Liver (tissue), 9 donors: ENCODE results near the gene ECT2. TPM values are rescaled to one million over a fixed set of nuclear protein-coding genes. Genes with fewer than 3 reads are reported as not detected.

Source experiments
- DNase-seq: peaks from one replicate; pipeline ENCODE4 v3.0.0-alpha.2; 2017; ENCODE audit warnings: low spot score
- H3K27ac ChIP-seq, 2 donors: one replicate each; pipeline ENCODE4 v1.7.0; 2013; ENCODE audit warnings: inconsistent platforms in 2 of 2, low read length in 2 of 2, control low read depth in 1 of 2, low read depth in 1 of 2, mild to moderate bottlenecking in 1 of 2
- H3K27me3 ChIP-seq, 4 donors: one replicate each; pipeline versions ENCODE4 v1.6.1 to v1.7.0; 2013; ENCODE audit warnings: low read length in 3 of 4, inconsistent platforms in 1 of 4, mild to moderate bottlenecking in 1 of 4, moderate library complexity in 1 of 4; ENCODE audit not compliant: control insufficient read depth in 4 of 4, insufficient read depth in 4 of 4
- H3K36me3 ChIP-seq, 4 donors: one replicate each; pipeline versions ENCODE4 v1.6.1 to v1.7.0; 2013; ENCODE audit warnings: low read length in 3 of 4, mild to moderate bottlenecking in 3 of 4, low read depth in 1 of 4, moderate library complexity in 1 of 4; ENCODE audit not compliant: control insufficient read depth in 4 of 4, insufficient read depth in 3 of 4
- H3K4me1 ChIP-seq, 4 donors: one replicate each; pipeline versions ENCODE4 v1.6.1 to v1.7.0; 2013; ENCODE audit warnings: low read length in 3 of 4, mild to moderate bottlenecking in 3 of 4, moderate library complexity in 1 of 4; ENCODE audit not compliant: control insufficient read depth in 4 of 4, insufficient read depth in 4 of 4
- H3K4me3 ChIP-seq, 3 donors: one replicate each; pipeline versions ENCODE4 v1.6.1 to v1.7.0; 2013; ENCODE audit warnings: low read length in 3 of 3, control low read depth in 1 of 3, low read depth in 1 of 3, mild to moderate bottlenecking in 1 of 3
- H3K9ac ChIP-seq, 2 donors: one replicate each; pipeline ENCODE4 v1.7.0; 2013; ENCODE audit warnings: low read length in 2 of 2, mild to moderate bottlenecking in 2 of 2, moderate library complexity in 2 of 2, control low read depth in 1 of 2, low read depth in 1 of 2
- H3K9me3 ChIP-seq, 4 donors: one replicate each; pipeline versions ENCODE4 v1.6.1 to v1.7.0; 2013; ENCODE audit warnings: low read length in 3 of 4; ENCODE audit not compliant: control insufficient read depth in 4 of 4
- EGR1 ChIP-seq, 2 donors: IDR thresholded peaks; 2 replicates each; pipeline ENCODE4 v1.6.1; 2016 to 2018; ENCODE audit warnings: antibody characterized with exemption in 2 of 2, low read depth in 2 of 2
- FOXA1 ChIP-seq: IDR thresholded peaks from 2 replicates; pipeline ENCODE4 v1.6.1; 2016; ENCODE audit warnings: antibody characterized with exemption
- FOXA2 ChIP-seq: IDR thresholded peaks from 2 replicates; pipeline ENCODE4 v1.6.1; 2016; ENCODE audit warnings: antibody characterized with exemption
- GABPA ChIP-seq, 2 donors: IDR thresholded peaks in 1 of 2; conservative IDR thresholded peaks in 1 of 2; 2 replicates each; pipeline ENCODE4 v1.6.1; 2016; ENCODE audit warnings: antibody characterized with exemption in 2 of 2, mild to moderate bottlenecking in 1 of 2, moderate library complexity in 1 of 2
- HNF4A ChIP-seq, 2 donors: conservative IDR thresholded peaks; 2 replicates each; pipeline ENCODE4 v1.6.1; 2016; ENCODE audit warnings: antibody characterized with exemption in 2 of 2, mild to moderate bottlenecking in 2 of 2
- HNF4G ChIP-seq: IDR thresholded peaks from 2 replicates; pipeline ENCODE4 v1.6.1; 2016; ENCODE audit warnings: antibody characterized with exemption
- JUND ChIP-seq, 2 donors: IDR thresholded peaks; 2 replicates each; pipeline ENCODE4 v1.6.1; 2016; ENCODE audit warnings: antibody characterized with exemption in 2 of 2
- NR2F2 ChIP-seq: IDR thresholded peaks from 2 replicates; pipeline ENCODE4 v1.6.1; 2016; ENCODE audit warnings: antibody characterized with exemption
- RAD21 ChIP-seq, 2 donors: IDR thresholded peaks; 2 replicates each; pipeline ENCODE4 v1.6.1; 2016; ENCODE audit warnings: antibody characterized with exemption in 2 of 2, mild to moderate bottlenecking in 2 of 2
- RXRA ChIP-seq, 2 donors: IDR thresholded peaks; 2 replicates each; pipeline ENCODE4 v1.6.1; 2017 to 2018; ENCODE audit warnings: antibody characterized with exemption in 2 of 2, mild to moderate bottlenecking in 1 of 2
- SP1 ChIP-seq: IDR thresholded peaks from 2 replicates; pipeline ENCODE4 v1.6.1; 2018; ENCODE audit warnings: antibody characterized with exemption, mild to moderate bottlenecking
- TAF1 ChIP-seq: conservative IDR thresholded peaks from 2 replicates; pipeline ENCODE4 v1.6.1; 2016; ENCODE audit warnings: antibody characterized with exemption, mild to moderate bottlenecking
- YY1 ChIP-seq: IDR thresholded peaks from 2 replicates; pipeline ENCODE4 v1.6.1; 2016; ENCODE audit warnings: antibody characterized with exemption, mild to moderate bottlenecking
- WGBS: extraction: QIAGEN DNeasy Blood & Tissue Kit; methylation state at CpG from one replicate; pipeline ENCODE4 v1.1.7; 2013; 5-methylcytosine and 5-hydroxymethylcytosine counted together
- polyA plus RNA-seq, 2 donors: library from polyadenylated mRNA; stranded (reverse) in 1 of 2; unstranded in 1 of 2; fragments of 200-250 nt in 1 of 2; fragments of >200 nt in 1 of 2; fragmentation: Nextera tagmentation in 1 of 2; extraction: Ambion mirVana in 1 of 2; gene quantifications; one replicate each; pipeline versions ENCODE4 v1.2.1 to v1.2.3, GENCODE V29; 2013 to 2015
- total RNA-seq, 2 donors: library from RNA; depleted of rRNA; stranded (reverse); fragments of >200 nt; gene quantifications; one replicate each; pipeline ENCODE4 v1.2.3, GENCODE V29; 2014
- TF ChIP-seq, protein P1 (sequence below): IDR thresholded peaks from 2 replicates; pipeline ENCODE4 v1.6.1; 2016; ENCODE audit warnings: antibody characterized with exemption
- TF ChIP-seq, protein P2 (sequence below): IDR thresholded peaks from 2 replicates; pipeline ENCODE4 v1.6.1; 2016; ENCODE audit warnings: antibody characterized with exemption, mild to moderate bottlenecking
- TF ChIP-seq, protein P3 (sequence below): fragments of 150-350 bp; IDR thresholded peaks from 2 replicates; pipeline ENCODE4 v1.5.1; 2017; ENCODE audit warnings: improper control_type of control experiment, low read depth, low read length; ENCODE audit not compliant: missing input control
- TF ChIP-seq, protein P4 (sequence below): IDR thresholded peaks from 2 replicates; pipeline ENCODE4 v1.6.1; 2016; ENCODE audit warnings: antibody characterized with exemption
- TF ChIP-seq, protein P5 (sequence below): IDR thresholded peaks from 2 replicates; pipeline ENCODE4 v1.6.1; 2016; ENCODE audit warnings: antibody characterized with exemption
- donor health status: healthy.
- donor health status: healthy.
- donor health status: healthy.
- donor health status: healthy.
- donor health status: healthy.

Gene ECT2
- total and polyA plus RNA-seq, 4 donors = 1.5 to 32.4 (median 2.6) TPM

DNA sequence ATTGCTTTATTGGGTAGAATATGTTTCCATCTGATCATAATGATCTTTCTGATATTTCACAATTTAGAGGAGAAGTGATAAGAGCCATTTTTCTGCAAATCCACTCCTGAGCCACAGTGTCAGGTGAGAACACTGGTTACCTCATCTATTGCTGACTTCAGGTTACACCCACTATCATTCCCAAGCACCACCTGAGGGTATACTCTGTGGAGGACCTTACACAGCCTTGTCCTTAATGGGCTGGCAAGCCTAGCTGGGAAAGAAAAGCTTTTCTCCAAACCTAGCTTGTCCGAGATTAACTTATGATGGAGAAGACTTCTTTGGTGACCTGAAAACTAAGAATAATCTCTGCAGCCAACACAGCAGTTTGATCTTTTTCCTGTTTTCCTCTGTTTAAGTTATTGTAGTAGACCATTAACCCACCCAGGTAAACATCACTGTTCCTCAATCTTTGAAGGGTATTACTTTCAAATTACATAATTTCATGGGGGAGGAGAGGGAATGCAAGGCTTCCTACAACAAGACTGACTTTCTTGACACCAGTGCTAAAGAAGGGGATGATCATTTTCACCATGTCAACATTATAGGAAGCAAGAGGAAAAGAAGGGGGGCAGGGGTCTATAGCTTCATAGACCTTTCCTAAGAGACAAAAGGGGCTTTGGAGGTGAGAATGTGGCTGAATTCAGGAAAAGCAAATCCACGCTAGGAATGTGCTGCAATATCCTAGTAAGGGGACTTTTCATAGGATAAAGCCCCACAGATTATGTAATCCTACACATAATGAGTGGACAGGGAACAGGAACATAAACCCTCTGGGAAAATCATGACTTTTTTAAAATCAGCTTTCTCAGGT lies 41.4 kb upstream of the ECT2 start:
- DNase-seq = no peak
- no peaks in the 10 kb centered on the region for H3K9me3 ChIP-seq
- H3K4me1 ChIP-seq = peaks cover 0 to 19% (median 9%) of the 10 kb centered on the region in 4 donors
- H3K36me3 ChIP-seq = peaks cover 0 to 1% (median 0%) of the 10 kb centered on the region in 4 donors
- H3K4me3 ChIP-seq = peak overlapping the region in 1 of 3 donors; percentile 77
- no peak overlapping the region for H3K9ac ChIP-seq
- H3K27me3 ChIP-seq = no peaks in the 10 kb centered on the region
- TF ChIP-seq, protein P1, sequence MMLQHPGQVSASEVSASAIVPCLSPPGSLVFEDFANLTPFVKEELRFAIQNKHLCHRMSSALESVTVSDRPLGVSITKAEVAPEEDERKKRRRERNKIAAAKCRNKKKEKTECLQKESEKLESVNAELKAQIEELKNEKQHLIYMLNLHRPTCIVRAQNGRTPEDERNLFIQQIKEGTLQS = no peak
- no peak for TF ChIP-seq JUND (IDR thresholded peaks at IDR 0.05)
- TF ChIP-seq, protein P2, sequence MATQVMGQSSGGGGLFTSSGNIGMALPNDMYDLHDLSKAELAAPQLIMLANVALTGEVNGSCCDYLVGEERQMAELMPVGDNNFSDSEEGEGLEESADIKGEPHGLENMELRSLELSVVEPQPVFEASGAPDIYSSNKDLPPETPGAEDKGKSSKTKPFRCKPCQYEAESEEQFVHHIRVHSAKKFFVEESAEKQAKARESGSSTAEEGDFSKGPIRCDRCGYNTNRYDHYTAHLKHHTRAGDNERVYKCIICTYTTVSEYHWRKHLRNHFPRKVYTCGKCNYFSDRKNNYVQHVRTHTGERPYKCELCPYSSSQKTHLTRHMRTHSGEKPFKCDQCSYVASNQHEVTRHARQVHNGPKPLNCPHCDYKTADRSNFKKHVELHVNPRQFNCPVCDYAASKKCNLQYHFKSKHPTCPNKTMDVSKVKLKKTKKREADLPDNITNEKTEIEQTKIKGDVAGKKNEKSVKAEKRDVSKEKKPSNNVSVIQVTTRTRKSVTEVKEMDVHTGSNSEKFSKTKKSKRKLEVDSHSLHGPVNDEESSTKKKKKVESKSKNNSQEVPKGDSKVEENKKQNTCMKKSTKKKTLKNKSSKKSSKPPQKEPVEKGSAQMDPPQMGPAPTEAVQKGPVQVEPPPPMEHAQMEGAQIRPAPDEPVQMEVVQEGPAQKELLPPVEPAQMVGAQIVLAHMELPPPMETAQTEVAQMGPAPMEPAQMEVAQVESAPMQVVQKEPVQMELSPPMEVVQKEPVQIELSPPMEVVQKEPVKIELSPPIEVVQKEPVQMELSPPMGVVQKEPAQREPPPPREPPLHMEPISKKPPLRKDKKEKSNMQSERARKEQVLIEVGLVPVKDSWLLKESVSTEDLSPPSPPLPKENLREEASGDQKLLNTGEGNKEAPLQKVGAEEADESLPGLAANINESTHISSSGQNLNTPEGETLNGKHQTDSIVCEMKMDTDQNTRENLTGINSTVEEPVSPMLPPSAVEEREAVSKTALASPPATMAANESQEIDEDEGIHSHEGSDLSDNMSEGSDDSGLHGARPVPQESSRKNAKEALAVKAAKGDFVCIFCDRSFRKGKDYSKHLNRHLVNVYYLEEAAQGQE = no peak
- no peak for TF ChIP-seq EGR1 (IDR thresholded peaks at IDR 0.05; ENCODE audit: low read depth in 2 of 2)
- TF ChIP-seq, protein P3, sequence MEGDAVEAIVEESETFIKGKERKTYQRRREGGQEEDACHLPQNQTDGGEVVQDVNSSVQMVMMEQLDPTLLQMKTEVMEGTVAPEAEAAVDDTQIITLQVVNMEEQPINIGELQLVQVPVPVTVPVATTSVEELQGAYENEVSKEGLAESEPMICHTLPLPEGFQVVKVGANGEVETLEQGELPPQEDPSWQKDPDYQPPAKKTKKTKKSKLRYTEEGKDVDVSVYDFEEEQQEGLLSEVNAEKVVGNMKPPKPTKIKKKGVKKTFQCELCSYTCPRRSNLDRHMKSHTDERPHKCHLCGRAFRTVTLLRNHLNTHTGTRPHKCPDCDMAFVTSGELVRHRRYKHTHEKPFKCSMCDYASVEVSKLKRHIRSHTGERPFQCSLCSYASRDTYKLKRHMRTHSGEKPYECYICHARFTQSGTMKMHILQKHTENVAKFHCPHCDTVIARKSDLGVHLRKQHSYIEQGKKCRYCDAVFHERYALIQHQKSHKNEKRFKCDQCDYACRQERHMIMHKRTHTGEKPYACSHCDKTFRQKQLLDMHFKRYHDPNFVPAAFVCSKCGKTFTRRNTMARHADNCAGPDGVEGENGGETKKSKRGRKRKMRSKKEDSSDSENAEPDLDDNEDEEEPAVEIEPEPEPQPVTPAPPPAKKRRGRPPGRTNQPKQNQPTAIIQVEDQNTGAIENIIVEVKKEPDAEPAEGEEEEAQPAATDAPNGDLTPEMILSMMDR = no peak
- no peak for TF ChIP-seq NR2F2
- TF ChIP-seq RXRA (IDR thresholded peaks at IDR 0.05) = no peak
- TF ChIP-seq HNF4A (conservative IDR thresholded peaks at IDR 0.05) = no peak
- TF ChIP-seq FOXA1 = no peak
- TF ChIP-seq, protein P4, sequence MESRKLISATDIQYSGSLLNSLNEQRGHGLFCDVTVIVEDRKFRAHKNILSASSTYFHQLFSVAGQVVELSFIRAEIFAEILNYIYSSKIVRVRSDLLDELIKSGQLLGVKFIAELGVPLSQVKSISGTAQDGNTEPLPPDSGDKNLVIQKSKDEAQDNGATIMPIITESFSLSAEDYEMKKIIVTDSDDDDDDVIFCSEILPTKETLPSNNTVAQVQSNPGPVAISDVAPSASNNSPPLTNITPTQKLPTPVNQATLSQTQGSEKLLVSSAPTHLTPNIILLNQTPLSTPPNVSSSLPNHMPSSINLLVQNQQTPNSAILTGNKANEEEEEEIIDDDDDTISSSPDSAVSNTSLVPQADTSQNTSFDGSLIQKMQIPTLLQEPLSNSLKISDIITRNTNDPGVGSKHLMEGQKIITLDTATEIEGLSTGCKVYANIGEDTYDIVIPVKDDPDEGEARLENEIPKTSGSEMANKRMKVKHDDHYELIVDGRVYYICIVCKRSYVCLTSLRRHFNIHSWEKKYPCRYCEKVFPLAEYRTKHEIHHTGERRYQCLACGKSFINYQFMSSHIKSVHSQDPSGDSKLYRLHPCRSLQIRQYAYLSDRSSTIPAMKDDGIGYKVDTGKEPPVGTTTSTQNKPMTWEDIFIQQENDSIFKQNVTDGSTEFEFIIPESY = no peak
- TF ChIP-seq HNF4G = no peak
- no peak for TF ChIP-seq FOXA2
- TF ChIP-seq, protein P5, sequence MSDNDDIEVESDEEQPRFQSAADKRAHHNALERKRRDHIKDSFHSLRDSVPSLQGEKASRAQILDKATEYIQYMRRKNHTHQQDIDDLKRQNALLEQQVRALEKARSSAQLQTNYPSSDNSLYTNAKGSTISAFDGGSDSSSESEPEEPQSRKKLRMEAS = no peak
- no peak for TF ChIP-seq SP1
- no peak for TF ChIP-seq YY1
- TF ChIP-seq RAD21 (IDR thresholded peaks at IDR 0.05) = no peak
- TF ChIP-seq GABPA (IDR thresholded peaks at IDR 0.05 in 1 of 2, conservative IDR thresholded peaks at IDR 0.05 in 1 of 2) = no peak
- TF ChIP-seq TAF1 = no peak
- 82% methylated on average over 2 of the region's 2 CpGs for WGBS
- no peak overlapping the region for H3K27ac ChIP-seq
